Activated naive CD8-positive, alpha-beta T cell (primary cell): ENCODE results near the gene ITPK1.
"Not testable (repeated sequence)": the region's sequence is repeated elsewhere in the genome, so short reads cannot be mapped to it uniquely, and the experiment has no call there.

Experiments
- H3K27ac Mint-ChIP-seq: one replicate; pipeline ENCODE4 v1.8.0; 2021; ENCODE audit warnings: mixed read lengths
- H3K27me3 Mint-ChIP-seq: one replicate; pipeline ENCODE4 v1.8.0; 2021; ENCODE audit warnings: mixed read lengths
- H3K36me3 Mint-ChIP-seq: one replicate; pipeline ENCODE4 v1.8.0; 2021; ENCODE audit warnings: mixed read lengths
- H3K4me1 Mint-ChIP-seq: one replicate; pipeline ENCODE4 v1.8.0; 2021; ENCODE audit warnings: low read depth, mixed read lengths
- H3K4me3 Mint-ChIP-seq: one replicate; pipeline ENCODE4 v1.8.0; 2021; ENCODE audit warnings: mild to moderate bottlenecking, mixed read lengths
- H3K9me3 Mint-ChIP-seq: one replicate; pipeline ENCODE4 v1.8.0; 2021; ENCODE audit warnings: low read depth, mixed read lengths

Gene ITPK1

DNA sequence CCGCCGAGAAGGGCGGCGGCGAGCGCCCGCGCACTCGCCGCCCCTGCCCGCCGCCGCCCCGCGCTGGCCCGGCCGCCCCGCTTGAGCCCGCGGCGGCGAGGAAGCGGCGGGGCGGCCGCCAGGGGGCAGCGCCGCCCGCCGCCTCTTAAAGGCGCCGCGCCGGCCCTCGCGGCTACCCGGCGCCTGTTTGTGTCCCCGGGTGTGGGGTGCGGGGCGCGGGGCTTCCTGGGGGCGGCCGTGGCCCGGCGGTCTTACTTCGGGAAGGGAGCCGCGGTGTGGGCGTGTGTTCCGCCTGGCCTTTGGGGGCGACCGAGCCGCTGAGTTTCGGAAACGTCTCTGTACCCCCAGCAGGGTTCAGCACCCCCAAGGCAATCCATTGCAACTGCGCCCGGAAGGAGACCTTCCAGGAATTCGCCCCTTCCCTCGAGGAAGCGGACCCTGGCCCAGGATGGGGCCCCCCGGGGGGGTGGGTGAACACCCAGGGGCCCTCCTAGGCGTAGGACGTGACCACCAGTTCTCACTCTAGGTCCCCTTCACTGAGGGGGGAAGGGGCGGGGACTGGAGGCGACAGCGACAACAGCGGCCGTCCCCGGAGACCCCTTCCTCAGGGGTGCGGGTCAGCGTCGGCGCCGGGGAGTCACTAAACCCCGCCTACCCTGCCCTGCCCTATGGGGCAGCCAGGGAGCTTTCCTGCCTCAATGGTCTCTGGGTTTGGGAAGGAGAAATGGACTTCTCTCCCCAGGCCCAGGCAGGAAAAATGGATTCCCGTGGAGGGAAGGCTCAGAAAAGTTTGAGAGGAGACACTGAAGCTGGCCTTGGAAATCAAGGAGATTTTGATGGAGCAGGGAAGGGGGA is at the start of gene ITPK1:
ITPK1 (minus strand) TSS at position 105 of the 855 bp plus-strand sequence. CDS start 762 bp downstream, outside the sequence.
- H3K9me3 Mint-ChIP-seq, result no peaks in the 10 kb centered on the region
- H3K36me3 Mint-ChIP-seq, result no peaks in the 10 kb centered on the region
- peak within 1 kb of the TSS; percentile 87 for H3K4me3 Mint-ChIP-seq
- no peaks in the 10 kb centered on the region for H3K27me3 Mint-ChIP-seq
- H3K4me1 Mint-ChIP-seq, result peaks cover 26% of the 10 kb centered on the region
- H3K27ac Mint-ChIP-seq, result peak within 1 kb of the TSS; percentile 54

DNA sequence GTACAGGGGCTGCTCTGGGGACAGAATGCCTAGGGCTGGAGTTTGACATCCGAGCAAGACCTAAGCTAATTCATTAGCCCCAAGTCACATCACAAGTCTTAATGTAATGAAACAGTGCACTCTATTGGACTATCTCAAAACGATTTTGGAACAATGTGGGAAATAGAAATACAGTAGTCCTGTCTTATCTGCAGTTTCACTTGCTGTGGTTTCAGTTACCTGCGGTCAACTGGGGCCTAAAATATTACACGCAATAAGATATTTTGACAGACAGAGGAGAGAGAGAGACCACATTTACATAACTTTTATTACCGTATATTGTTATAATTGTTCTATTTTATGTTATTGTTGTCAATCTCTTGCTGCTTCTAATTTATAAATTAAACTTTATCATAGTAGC is 47.8 kb upstream of the ITPK1 start:
- Mint-ChIP-seq H3K36me3 (no peaks in the 10 kb centered on the region), H3K27ac (no peak overlapping the region), H3K27me3 (no peaks in the 10 kb centered on the region), H3K4me3 (no peak overlapping the region), H3K9me3 (no peaks in the 10 kb centered on the region), H3K4me1 (no peaks in the 10 kb centered on the region)

DNA sequence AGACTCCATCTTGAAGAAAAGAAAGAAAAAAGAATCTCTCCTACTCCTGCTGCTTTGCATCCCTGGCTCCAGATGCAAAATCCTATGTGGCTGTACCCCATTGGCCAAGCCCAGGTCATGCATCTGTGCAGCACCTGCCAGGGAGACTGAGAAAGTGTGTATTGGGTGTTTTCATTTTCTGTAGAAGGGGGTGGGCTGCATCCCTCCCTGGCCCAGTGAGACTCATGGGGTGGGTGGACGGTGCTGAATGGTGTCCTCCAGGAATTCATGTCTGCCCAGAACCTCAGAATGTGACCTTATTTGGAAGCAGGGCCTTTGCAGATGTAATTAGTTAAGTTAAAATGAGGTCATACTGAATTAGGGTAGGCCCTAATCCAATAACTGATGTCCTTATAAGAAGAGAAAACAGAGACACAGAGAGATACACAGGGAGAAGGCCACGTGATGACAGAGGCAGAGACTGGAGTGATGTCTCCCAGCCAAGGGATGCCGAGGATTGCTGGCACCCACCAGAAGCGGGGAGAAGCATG is 45.8 kb upstream of the ITPK1 start:
- no peaks in the 10 kb centered on the region for H3K4me1 Mint-ChIP-seq
- no peak overlapping the region for H3K27ac Mint-ChIP-seq
- H3K36me3 Mint-ChIP-seq, result no peaks in the 10 kb centered on the region
- H3K4me3 Mint-ChIP-seq, result no peak overlapping the region
- H3K9me3 Mint-ChIP-seq, result no peaks in the 10 kb centered on the region
- no peaks in the 10 kb centered on the region for H3K27me3 Mint-ChIP-seq

DNA sequence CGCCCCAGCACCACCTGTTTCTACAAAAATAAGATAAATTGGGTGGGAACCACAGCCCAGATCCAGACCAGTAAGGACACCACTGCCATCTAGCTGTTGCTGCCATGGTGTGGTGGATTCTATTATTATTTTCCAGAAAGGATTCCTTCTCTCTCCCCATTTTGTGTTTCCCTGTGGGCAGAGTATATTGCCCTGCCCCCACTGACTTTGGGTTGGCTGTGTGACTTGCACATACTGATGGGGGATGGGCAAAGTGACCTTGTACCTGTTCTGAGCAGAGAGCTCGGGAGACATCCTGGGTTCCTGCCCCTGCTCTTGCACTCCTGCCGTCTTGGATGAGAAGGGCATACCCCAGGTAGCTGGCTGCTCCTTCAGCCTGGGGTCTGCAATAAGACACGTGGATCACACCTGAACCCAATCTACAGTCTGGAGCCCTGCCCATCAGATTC is 44.7 kb upstream of the ITPK1 start:
- no peak overlapping the region for H3K4me3 Mint-ChIP-seq

GRCh38 chr14:93159625-93160352 is 44.1 kb upstream of the ITPK1 start:
- not testable (repeated sequence) for H3K27ac Mint-ChIP-seq, H3K4me3 Mint-ChIP-seq, H3K4me1 Mint-ChIP-seq, H3K36me3 Mint-ChIP-seq, H3K9me3 Mint-ChIP-seq, H3K27me3 Mint-ChIP-seq

More for the DNA sequence above, 44.7 kb upstream of the ITPK1 start:
- Mint-ChIP-seq H3K27ac (no peak overlapping the region), H3K9me3 (no peaks in the 10 kb centered on the region), H3K36me3 (no peaks in the 10 kb centered on the region), H3K27me3 (no peaks in the 10 kb centered on the region), H3K4me1 (no peaks in the 10 kb centered on the region)

- not testable (repeated sequence) for H3K36me3 Mint-ChIP-seq, H3K27ac Mint-ChIP-seq, H3K4me3 Mint-ChIP-seq, H3K4me1 Mint-ChIP-seq, H3K9me3 Mint-ChIP-seq, H3K27me3 Mint-ChIP-seq
Observed at GRCh38 chr14:93158349-93158748, 42.6 kb upstream of the ITPK1 start.

DNA sequence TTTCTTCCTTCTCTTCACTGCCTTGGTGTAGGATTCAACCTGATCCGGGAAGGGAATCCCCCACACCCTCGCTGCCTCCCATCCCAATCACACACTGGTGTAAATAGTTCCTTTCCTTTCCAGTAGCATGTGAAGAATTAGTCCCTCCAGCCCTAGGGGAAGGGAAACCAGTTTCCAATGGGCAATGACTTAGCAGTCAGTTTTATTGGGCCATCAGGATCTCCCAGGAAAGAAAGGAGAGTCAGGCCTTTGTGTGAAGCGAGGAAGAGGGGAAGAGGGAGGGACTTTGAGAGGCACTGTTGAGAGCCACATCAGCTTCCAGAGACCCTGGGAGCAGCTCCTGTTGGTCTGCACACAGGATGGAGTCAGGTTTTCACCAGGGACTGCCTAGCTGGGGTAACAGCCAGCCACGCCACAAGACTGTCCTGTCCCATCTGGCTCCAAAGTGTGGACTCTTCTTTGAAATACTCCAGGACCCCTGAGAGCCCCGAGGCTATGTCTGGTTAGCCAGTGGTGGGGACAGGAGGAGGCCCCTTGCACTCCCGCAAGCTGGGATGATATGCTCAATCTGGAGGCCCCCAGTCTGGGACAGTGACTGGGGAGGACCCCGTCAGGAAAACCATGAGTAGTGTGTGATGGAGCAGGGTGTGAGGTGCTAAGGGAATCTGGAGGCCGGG is 41.1 kb upstream of the ITPK1 start:
- H3K36me3 Mint-ChIP-seq, result no peaks in the 10 kb centered on the region
- H3K27ac Mint-ChIP-seq, result no peak overlapping the region
- H3K4me3 Mint-ChIP-seq, result no peak overlapping the region
- no peaks in the 10 kb centered on the region for H3K4me1 Mint-ChIP-seq
- H3K9me3 Mint-ChIP-seq, result no peaks in the 10 kb centered on the region
- H3K27me3 Mint-ChIP-seq, result peaks cover 2% of the 10 kb centered on the region

DNA sequence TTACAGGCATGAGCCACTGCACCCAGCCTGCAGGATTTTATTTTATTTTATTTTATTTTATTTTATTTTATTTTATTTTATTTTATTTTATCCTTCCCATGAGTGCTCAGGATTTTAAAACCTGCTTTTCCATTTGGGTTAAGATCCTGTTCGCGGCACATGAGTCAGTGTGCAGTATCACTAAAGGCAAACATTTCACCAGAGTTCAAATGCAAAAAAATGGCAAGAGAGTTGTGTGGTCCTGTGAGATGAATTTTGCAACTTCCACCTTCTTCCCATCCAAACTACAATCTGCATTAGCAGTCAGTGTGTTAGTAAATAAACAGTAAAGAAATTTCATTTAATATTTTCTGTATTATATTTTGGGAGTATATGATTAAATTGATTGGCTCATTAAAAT is 39.9 kb upstream of the ITPK1 start:
- Mint-ChIP-seq H3K4me3 (no peak overlapping the region), H3K27me3 (peaks cover 2% of the 10 kb centered on the region)

GRCh38 chr14:93153121-93153520 is 37.4 kb upstream of the ITPK1 start:
- no peaks in the 10 kb centered on the region for H3K36me3 Mint-ChIP-seq
- H3K27ac Mint-ChIP-seq, result no peak overlapping the region
- no peaks in the 10 kb centered on the region for H3K4me1 Mint-ChIP-seq
- H3K9me3 Mint-ChIP-seq, result no peaks in the 10 kb centered on the region
- H3K27me3 Mint-ChIP-seq, result peaks cover 2% of the 10 kb centered on the region
- no peak overlapping the region for H3K4me3 Mint-ChIP-seq

More for the DNA sequence above, 39.9 kb upstream of the ITPK1 start:
- Mint-ChIP-seq H3K36me3 (no peaks in the 10 kb centered on the region), H3K27ac (no peak overlapping the region), H3K4me1 (no peaks in the 10 kb centered on the region), H3K9me3 (no peaks in the 10 kb centered on the region)

DNA sequence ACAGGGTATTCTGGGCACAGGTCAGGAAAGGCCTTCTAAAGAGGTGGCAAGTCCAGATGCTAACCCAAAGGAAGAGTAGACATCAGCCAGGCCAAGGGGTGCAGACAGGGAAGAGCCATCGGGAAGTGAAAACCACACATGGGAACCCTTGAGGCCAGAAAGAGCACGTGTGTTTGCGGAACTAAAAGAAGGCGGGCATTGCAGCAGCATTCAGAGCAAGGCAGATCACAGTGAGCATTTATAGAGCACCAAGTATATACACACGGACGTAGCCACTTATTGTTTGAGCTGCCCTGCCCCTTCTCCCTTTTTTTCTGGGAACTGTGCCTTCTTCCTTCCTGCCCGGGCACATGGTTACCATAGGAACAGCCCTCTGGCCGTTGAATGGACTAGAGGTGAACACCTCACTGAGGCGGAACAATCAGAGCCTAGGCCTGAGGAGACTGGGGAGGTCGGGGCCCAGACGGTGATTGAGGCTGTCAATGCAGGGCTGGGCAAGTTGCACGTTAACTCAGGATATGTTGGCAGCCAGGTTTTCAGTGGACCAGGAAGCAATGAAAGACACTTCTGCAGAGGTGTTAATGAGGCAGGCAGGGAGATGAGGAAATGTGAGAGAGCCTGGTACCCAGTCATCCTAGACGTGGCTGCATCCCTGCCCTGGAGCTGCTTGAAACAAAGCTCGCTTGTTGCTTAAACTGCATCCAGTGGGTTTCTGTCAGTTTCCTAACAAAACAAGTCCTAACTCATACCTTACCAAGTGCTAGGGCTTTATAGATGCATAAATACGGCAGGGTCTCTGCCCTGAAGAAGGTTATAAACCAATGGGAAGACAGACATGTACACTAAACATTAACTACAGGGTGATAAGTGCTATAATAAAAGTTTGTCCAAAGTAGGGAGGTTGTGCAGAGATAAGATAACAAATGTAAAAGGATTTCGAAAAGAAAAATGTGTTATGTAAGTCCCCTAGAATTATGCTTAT is 34.8 kb upstream of the ITPK1 start:
- peaks cover 3% of the 10 kb centered on the region for H3K27me3 Mint-ChIP-seq
- H3K4me3 Mint-ChIP-seq, result no peak overlapping the region
- no peak overlapping the region for H3K27ac Mint-ChIP-seq

DNA sequence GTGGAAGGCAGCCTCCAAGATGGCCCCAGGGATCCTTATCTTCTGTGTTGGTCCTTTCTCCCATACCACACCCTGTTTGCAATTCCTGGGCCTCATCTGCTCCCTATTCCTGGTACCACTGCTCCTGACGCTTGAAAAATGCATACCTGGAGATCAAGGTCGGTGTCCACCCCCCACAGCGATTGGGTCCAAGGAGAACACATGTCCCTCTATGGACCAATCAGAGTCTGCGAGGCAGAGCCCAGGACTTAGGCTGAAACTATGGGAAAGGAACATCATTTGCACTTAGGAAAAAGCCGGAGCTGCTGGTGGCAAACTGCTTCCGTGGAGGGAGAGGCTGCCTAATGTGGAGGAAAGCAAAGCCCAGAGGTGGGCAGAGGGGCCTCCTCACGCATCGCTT is 33.3 kb upstream of the ITPK1 start:
- no peaks in the 10 kb centered on the region for H3K9me3 Mint-ChIP-seq
- no peaks in the 10 kb centered on the region for H3K36me3 Mint-ChIP-seq

More for the DNA sequence above, 34.8 kb upstream of the ITPK1 start:
- no peaks in the 10 kb centered on the region for H3K36me3 Mint-ChIP-seq
- no peaks in the 10 kb centered on the region for H3K9me3 Mint-ChIP-seq
- no peaks in the 10 kb centered on the region for H3K4me1 Mint-ChIP-seq

DNA sequence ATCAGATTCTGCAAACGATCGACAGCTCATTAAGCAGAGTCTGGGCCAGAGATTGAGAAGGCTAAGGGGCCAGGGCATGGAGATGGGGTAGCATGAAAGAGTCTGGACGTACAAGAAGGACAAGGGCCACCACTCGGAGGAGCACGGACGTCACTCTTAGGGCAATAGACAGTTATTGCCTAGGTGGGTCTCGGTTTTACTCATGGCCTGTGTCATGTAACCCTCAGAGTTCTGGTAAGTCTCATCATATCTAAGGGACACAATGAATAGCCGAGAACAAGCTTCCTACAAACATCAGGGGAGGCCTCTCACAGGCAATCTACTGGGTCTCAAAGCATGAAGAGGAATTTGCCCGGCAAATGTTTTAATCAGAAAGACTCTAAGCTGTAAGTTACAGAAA is 30.4 kb upstream of the ITPK1 start:
- no peak overlapping the region for H3K27ac Mint-ChIP-seq

More for the DNA sequence above, 33.3 kb upstream of the ITPK1 start:
- H3K4me3 Mint-ChIP-seq, result no peak overlapping the region
- no peak overlapping the region for H3K27ac Mint-ChIP-seq
- no peaks in the 10 kb centered on the region for H3K4me1 Mint-ChIP-seq
- peaks cover 3% of the 10 kb centered on the region for H3K27me3 Mint-ChIP-seq

GRCh38 chr14:93142854-93143652 is 27.3 kb upstream of the ITPK1 start:
- Mint-ChIP-seq H3K27me3 (peaks cover 1% of the 10 kb centered on the region), H3K4me3 (no peak overlapping the region), H3K9me3 (no peaks in the 10 kb centered on the region), H3K4me1 (peaks cover 2% of the 10 kb centered on the region), H3K36me3 (no peaks in the 10 kb centered on the region), H3K27ac (no peak overlapping the region)

More for the DNA sequence above, 30.4 kb upstream of the ITPK1 start:
- Mint-ChIP-seq H3K4me3 (no peak overlapping the region), H3K9me3 (no peaks in the 10 kb centered on the region), H3K36me3 (no peaks in the 10 kb centered on the region), H3K4me1 (no peaks in the 10 kb centered on the region), H3K27me3 (peaks cover 1% of the 10 kb centered on the region)
